HG02852 (cell line): ENCODE measurements around the gene CCDC88C.

Source experiments
- ATAC-seq: cut with Tn5 transposase; IDR thresholded peaks from one replicate; pipeline ENCODE4 v1.9.1; 2021; ENCODE audit warnings: mild to moderate bottlenecking, moderate library complexity; ENCODE audit not compliant: unreplicated experiment

The CCDC88C gene

GRCh38 chr14:91348845-91349465 lies 68.7 kb downstream of the CCDC88C start:
- ATAC-seq, result no peak

DNA sequence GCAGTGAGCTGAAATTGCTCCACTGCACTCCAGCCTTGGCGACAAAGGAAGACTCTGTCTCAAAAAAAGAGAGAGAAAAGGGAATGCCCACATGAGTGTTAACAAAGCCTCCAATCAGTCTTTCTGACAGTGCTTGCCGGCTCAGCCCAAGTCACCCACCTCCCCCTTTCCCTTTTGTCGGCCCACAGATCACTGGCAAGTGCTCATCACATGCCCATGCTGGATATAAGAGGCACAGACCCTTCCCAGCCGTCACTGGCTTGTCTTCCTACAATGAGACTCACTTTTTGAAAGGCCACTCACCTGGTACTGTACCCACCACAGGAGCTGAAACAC lies 70.8 kb downstream of the CCDC88C start:
- ATAC-seq, result no peak

DNA sequence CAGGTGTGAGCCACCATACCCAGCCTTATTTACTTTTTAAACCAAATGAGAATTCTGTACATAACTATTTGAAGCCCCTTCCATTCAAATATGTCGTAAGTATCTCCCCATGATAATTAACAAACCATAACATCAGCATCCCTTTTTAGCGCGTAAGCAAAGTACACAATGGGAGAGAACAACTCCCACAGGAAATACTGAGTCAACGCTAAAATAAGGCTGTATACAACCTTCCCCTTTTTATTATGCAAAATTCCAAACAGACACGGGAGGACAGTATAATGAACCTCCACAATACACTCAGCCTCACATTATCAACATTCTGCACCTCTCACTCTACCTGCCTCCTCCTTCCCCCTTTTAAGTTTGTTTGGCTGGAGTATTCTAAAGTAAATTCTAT lies 73.5 kb downstream of the CCDC88C start:
- no peak for ATAC-seq

DNA sequence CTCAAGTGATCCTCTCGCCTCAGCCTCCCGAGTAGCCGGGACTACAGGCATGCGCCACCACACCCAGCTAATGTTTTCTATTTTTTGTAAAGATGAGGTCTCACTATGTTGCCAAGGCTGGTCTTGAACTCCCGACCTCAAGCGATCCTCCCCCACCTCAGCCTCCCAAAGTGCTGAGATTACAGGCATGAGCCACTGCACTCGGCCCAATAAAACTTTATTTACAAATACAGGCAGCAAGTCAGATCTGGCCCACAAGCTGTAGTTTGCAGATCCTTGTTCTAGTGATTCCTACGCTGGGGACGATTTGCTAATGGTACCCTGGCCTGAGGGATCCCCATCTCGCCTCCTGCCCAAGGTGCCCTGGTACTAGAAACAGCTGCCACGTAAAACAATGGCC lies 74.6 kb downstream of the CCDC88C start:
- no peak for ATAC-seq

GRCh38 chr14:91342206-91342760 lies 75.3 kb downstream of the CCDC88C start:
- no peak for ATAC-seq

GRCh38 chr14:91341751-91342154 lies 75.9 kb downstream of the CCDC88C start:
- no peak for ATAC-seq

GRCh38 chr14:91341334-91341733 lies 76.3 kb downstream of the CCDC88C start:
- no peak for ATAC-seq

DNA sequence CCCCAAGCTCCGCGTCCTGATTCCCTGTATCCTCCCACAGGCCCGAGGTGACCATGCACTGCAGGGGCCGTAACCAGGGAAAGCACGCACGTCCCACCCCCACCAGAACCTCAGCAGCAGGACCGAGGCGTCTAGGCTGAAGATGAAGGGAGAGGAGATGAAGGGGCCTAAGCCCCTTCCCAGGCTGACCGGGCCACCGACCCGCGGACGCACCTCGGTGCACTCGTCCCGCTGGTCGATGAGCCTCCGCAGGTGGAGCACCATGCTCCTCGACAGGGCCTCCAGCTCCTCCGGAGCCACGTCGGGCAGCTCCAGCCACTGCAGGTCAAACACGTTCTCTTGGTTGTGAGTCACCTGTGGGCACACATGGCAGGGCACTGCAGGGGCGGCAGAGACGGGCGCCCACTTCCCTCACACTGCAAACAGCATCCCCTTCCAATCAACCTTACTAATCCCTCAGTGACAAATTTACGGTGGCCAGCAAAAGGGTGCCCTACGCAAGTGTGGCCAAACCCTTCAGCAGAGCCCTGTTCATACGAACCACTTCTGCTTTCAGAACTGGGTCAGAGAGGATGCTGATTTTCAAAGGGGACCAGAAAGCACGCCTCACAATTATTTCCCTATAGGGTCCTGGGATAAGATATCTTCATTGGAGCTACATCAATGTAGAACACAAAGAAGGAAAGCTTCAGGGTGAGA lies 77.8 kb downstream of the CCDC88C start:
- no peak for ATAC-seq

DNA sequence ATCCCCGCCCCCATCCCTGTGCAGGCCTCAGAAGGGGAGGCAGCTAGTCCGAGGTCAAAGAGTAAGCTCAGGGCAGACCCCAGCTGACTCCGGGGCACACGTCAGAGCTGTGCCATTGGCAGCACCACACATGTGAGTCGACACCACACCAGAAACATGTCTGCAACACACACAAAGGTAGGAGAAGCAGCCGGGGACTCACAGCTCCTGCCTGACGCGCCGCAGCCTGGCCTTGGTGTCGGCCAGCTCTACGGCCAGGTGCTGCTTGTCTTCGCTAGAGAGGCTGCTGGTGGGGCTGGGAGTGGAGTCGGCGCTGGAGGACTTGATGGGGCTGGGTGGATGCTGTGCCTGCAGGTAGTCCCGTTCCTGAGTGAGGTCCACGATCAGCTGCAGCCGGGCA lies 78.5 kb downstream of the CCDC88C start:
- ATAC-seq, result no peak

GRCh38 chr14:91338379-91338778 lies 79.2 kb downstream of the CCDC88C start:
- no peak for ATAC-seq

GRCh38 chr14:91337699-91338335 lies 79.8 kb downstream of the CCDC88C start:
- no peak for ATAC-seq

GRCh38 chr14:91336093-91336450 lies 81.5 kb downstream of the CCDC88C start:
- ATAC-seq, result no peak

DNA sequence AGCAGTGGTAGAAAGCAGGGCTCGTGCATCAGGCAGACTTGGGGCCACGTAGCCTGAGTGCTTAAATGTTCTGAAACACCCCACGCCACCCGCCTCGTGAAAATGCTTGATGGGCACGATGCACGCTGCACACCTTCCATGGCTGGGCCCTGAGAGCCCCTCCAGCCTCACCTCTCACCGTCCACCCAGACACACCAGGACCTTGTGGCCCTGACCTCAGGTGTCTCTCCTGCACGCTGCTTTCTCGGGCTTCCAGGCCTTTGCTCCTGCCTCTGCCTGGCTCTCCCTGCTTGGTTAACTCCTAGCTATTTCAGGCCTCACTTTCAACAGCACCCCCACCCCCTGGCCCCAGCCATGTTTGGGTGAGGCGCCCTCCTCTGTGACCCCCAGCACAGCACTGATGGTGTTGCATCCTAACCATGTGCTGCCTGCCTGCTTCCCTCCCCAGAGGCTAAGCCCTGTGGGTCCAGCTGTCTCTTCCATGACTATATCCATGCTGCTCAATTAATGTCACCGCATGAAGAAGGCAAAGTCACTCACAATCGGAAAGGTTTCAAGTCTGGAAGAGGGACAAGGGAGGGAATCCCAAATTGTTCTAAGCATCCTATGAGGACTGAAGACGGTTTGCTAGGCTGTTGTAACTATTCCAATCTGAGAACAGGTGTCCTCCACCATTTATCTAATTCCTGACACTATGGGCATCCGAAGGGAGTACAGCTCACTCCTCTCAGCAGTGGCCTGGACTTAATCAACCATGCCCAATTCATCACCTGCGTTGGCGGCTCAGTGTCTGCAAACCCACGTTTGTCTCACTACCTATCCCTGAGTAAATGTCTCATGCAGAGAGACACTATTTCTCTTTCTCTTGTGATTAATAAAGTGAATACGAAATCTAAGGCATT lies 82.2 kb downstream of the CCDC88C start:
- no peak for ATAC-seq

DNA sequence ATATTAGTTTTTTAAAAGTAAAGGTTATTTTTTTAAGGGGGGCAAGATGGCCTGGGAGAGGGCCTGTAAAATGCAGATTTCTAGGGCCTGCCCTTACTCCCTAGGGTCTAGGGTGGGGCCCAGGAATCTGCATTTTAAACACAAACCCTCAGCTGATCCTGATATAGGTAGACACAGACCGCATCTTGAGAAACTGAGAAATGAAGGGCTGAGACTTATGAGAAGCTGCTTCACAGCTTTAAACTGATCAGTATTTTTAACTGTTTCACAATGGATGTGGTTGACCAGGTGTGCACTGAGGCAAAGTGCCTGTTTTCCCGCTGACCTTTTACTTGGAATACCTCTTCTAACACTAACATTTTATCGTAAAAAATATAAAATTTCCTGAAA lies 84.0 kb downstream of the CCDC88C start:
- ATAC-seq, result no peak

DNA sequence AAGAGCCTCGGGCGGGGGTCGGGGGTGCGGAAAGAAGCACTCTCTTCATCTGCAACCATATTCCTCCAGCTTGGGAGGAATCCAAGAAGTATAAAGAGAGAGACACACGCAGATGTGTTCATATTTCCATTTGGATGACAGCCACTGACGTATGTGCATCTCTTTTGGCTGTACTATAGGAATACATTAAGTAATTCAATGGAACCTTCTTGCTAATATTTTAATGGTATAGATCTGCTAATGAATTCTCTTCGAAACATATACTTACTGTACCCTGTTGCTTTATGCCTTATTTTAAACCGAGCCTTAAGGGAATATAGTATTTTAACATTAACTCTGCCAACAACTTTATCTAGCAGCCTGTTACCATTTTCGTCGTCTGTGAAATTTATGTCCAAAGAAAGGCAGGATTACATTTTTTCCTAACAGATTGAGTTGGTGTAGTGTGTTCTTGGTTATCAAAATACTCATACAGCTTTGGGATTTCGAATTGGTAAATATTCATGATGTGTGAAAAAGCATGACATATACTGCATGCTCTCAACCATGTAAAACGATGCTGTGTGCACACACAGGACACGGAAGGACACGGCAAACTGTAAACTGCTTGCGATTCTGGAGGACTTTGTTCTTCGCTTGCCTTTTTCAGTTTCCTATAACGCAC lies 84.5 kb downstream of the CCDC88C start:
- no peak for ATAC-seq

DNA sequence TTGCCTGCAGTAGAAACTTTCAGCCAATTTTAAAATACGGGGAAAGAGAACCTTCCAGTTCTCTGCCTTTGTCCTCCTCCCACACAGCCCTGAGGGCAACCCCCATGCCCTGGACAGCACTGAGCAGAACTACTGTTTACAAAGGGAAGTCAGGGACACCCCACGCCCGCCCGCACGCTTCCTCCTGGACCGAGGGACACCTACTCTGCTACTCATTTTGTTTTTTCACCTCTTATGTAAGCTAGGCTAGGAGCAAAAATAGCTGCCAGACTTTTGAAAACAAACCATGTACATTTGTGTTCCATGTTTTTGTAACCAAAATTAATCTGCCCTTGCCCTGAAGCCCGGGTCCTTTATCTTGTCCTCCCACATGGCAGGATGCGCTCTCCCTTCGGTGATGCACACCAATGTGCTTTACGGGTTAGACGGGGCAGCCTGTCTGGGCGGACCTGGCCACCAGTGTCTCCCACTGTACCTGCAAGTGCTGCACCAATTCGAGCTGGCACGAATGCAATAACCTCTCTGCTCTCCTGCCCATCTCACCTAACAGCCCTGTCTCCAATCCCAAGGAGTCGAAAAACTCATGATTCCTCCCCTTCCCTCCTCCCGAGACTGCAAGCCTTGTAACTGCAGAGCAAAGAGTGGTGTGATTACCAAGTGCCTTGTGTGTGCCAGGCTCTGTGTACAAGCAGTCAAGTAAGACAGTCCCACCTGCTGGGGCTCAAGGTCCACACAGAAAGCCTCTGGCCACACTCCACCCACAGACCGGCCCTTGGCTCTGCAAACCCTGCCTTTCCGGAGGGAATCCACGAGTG lies 85.2 kb downstream of the CCDC88C start:
- ATAC-seq, result no peak

GRCh38 chr14:91331721-91332120 lies 85.9 kb downstream of the CCDC88C start:
- ATAC-seq, result no peak

DNA sequence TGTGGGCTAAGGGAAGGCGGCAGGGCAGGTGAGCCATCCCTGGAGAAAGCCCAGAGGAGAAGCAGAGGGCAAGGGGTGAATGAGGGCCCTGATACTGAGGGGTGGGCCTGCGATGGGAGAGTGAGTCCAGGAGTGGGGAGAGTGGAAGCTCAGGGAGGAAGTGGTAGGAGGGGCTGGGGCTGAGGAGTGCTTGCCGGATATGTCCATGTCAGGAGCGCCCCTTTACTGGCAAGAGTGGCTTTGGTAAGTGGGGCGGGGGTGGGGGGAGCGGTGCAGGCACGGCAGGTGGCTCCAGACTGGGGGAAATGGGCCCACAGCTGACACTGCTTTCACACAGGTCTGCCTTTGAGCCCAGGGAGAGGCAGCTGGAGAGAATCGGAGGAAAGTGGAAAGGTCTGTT lies 86.8 kb downstream of the CCDC88C start:
- ATAC-seq, result no peak

DNA sequence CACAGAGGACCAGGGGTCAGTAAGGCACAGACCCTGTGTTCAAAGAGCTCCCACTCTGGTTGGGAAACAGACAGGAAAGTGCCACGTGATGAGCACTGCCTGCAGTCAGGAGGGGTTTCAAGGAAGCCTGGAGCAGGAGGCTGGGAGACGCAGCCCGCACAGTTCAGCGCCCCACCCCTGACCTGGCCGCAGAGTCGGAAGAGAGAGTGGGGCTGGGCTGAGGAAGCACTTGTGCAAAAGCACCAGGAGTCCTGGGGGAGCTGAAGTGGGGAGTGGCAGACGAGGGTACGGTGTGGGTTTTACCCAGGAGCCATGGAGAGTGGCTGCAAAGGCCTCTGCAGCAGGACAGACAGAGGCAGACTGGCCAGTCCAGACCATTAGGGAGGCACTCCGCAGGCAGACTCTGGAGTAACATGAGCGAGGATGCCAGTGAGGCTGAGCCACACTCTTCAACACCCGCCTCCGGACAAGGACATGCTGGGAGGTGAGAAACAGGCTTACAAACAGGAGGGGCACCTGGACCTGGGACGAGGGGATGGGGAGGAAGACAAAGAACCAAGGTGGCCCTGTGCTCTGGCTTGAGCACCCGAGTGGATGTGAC lies 87.4 kb downstream of the CCDC88C start:
- ATAC-seq, result no peak
